Muscle of leg (tissue), 11 donors: ENCODE data around the gene ORM1. TPM values are rescaled to one million over a fixed set of nuclear protein-coding genes. Genes with fewer than 3 reads are reported as not detected.

Experiments
- DNase-seq: peaks from one replicate; pipeline ENCODE4 v3.0.0; 2013
- H3K27ac ChIP-seq: one replicate; pipeline ENCODE4 v1.5.1; 2013; ENCODE audit warnings: mild to moderate bottlenecking, low read length, control low read depth
- H3K27me3 ChIP-seq: one replicate; pipeline ENCODE4 v1.6.1; 2013; ENCODE audit warnings: low read length; ENCODE audit not compliant: control insufficient read depth, insufficient read depth
- H3K36me3 ChIP-seq: one replicate; pipeline ENCODE4 v1.6.1; 2013; ENCODE audit warnings: low read length; ENCODE audit not compliant: control insufficient read depth, insufficient read depth
- H3K4me1 ChIP-seq: one replicate; pipeline ENCODE4 v1.6.1; 2013; ENCODE audit warnings: low read length; ENCODE audit not compliant: control insufficient read depth, insufficient read depth
- H3K4me3 ChIP-seq: one replicate; pipeline ENCODE4 v1.5.1; 2013; ENCODE audit warnings: low read length, control low read depth
- H3K9me3 ChIP-seq: replicated peaks from 2 replicates; pipeline ENCODE4 v1.6.1; 2013; ENCODE audit warnings: low read depth, low read length; ENCODE audit not compliant: control insufficient read depth
- WGBS: methylation state at CpG from one replicate; pipeline ENCODE4 v1.1.5; 2013; ENCODE audit warnings: missing lambda C conversion rate; ENCODE audit not compliant: insufficient coverage; 5-methylcytosine and 5-hydroxymethylcytosine counted together
- polyA plus RNA-seq, 8 donors: library from polyadenylated mRNA; unstranded; fragments of 120-200 nt; gene quantifications; one replicate each; pipeline versions ENCODE4 v1.2.1 to v1.2.3, GENCODE V29; 2013; ENCODE audit warnings: inconsistent platforms in 1 of 8, low replicate concordance in 1 of 8; ENCODE audit not compliant: insufficient read length in 8 of 8, insufficient read depth in 1 of 8
- total RNA-seq: library from RNA; stranded (reverse); fragments of 120-200 nt; gene quantifications from one replicate; pipeline ENCODE4 v1.2.4, GENCODE V29; 2013

Gene ORM1
- total and polyA plus RNA-seq, 9 donors, result 0.25 to 2.6 (median 0.62) TPM

GRCh38 chr9:114343471-114344187, 20.7 kb downstream of the ORM1 start:
- Histone ChIP-seq H3K36me3 (peaks cover 83% of the 10 kb centered on the region), H3K27ac (no peak overlapping the region), H3K27me3 (no peaks in the 10 kb centered on the region), H3K4me1 (no peaks in the 10 kb centered on the region), H3K9me3 (no peaks in the 10 kb centered on the region), H3K4me3 (no peak overlapping the region)
- no peak for DNase-seq
- whole genome bisulfite sequencing, result 93% methylated on average over 5 of the region's 9 CpGs

- 83% methylated on average over 4 of the region's 11 CpGs for WGBS
- no peak for DNase-seq
- H3K27me3 ChIP-seq, result no peaks in the 10 kb centered on the region
- H3K9me3 ChIP-seq, result no peaks in the 10 kb centered on the region
- H3K4me3 ChIP-seq, result no peak overlapping the region
- no peaks in the 10 kb centered on the region for H3K4me1 ChIP-seq
- peaks cover 83% of the 10 kb centered on the region for H3K36me3 ChIP-seq
- no peak overlapping the region for H3K27ac ChIP-seq
These were observed 21.3 kb downstream of the ORM1 start for GRCh38 chr9:114344188-114344566.

- Histone ChIP-seq H3K9me3 (no peaks in the 10 kb centered on the region), H3K4me3 (no peak overlapping the region), H3K36me3 (peaks cover 83% of the 10 kb centered on the region), H3K27ac (no peak overlapping the region), H3K4me1 (no peaks in the 10 kb centered on the region), H3K27me3 (no peaks in the 10 kb centered on the region)
- DNase-seq, result no peak
- no CpG with 5 or more reads among the region's 3 CpGs for WGBS
These were observed 21.8 kb downstream of the ORM1 start for GRCh38 chr9:114344692-114345091.

GRCh38 chr9:114345493-114346065, 22.7 kb downstream of the ORM1 start:
- H3K4me3 ChIP-seq, result no peak overlapping the region
- 83% methylated on average over 3 of the region's 7 CpGs for WGBS
- no peak for DNase-seq
- H3K27me3 ChIP-seq, result no peaks in the 10 kb centered on the region
- no peak overlapping the region for H3K27ac ChIP-seq
- peaks cover 83% of the 10 kb centered on the region for H3K36me3 ChIP-seq
- no peaks in the 10 kb centered on the region for H3K4me1 ChIP-seq
- H3K9me3 ChIP-seq, result no peaks in the 10 kb centered on the region

GRCh38 chr9:114346146-114346545, 23.2 kb downstream of the ORM1 start:
- H3K27me3 ChIP-seq, result no peaks in the 10 kb centered on the region
- H3K4me1 ChIP-seq, result no peaks in the 10 kb centered on the region
- peaks cover 82% of the 10 kb centered on the region for H3K36me3 ChIP-seq
- no peak overlapping the region for H3K4me3 ChIP-seq
- H3K9me3 ChIP-seq, result no peaks in the 10 kb centered on the region
- WGBS, result 84% methylated on average over 6 of the region's 11 CpGs
- DNase-seq, result no peak
- H3K27ac ChIP-seq, result no peak overlapping the region

- 80% methylated on average over 12 of the region's 15 CpGs for WGBS
- H3K27me3 ChIP-seq, result no peaks in the 10 kb centered on the region
- no peak for DNase-seq
- no peaks in the 10 kb centered on the region for H3K9me3 ChIP-seq
- no peak overlapping the region for H3K27ac ChIP-seq
- H3K4me3 ChIP-seq, result no peak overlapping the region
- H3K4me1 ChIP-seq, result no peaks in the 10 kb centered on the region
- H3K36me3 ChIP-seq, result peaks cover 73% of the 10 kb centered on the region
These were observed 24.8 kb downstream of the ORM1 start for GRCh38 chr9:114347675-114348074.

GRCh38 chr9:114348261-114348905, 25.5 kb downstream of the ORM1 start:
- no peak overlapping the region for H3K27ac ChIP-seq
- H3K36me3 ChIP-seq, result peaks cover 67% of the 10 kb centered on the region
- no peak overlapping the region for H3K4me3 ChIP-seq
- no peak for DNase-seq
- no peaks in the 10 kb centered on the region for H3K9me3 ChIP-seq
- 79% methylated on average over 10 of the region's 12 CpGs for WGBS
- H3K27me3 ChIP-seq, result no peaks in the 10 kb centered on the region
- H3K4me1 ChIP-seq, result no peaks in the 10 kb centered on the region

GRCh38 chr9:114348906-114349482, 26.1 kb downstream of the ORM1 start:
- H3K36me3 ChIP-seq, result peaks cover 61% of the 10 kb centered on the region
- WGBS, result 50% methylated on average over 7 of the region's 9 CpGs
- no peaks in the 10 kb centered on the region for H3K4me1 ChIP-seq
- no peak overlapping the region for H3K4me3 ChIP-seq
- DNase-seq, result no peak
- no peak overlapping the region for H3K27ac ChIP-seq
- no peaks in the 10 kb centered on the region for H3K9me3 ChIP-seq
- no peaks in the 10 kb centered on the region for H3K27me3 ChIP-seq

- peaks cover 57% of the 10 kb centered on the region for H3K36me3 ChIP-seq
- H3K27me3 ChIP-seq, result no peaks in the 10 kb centered on the region
- no peak for DNase-seq
- H3K4me3 ChIP-seq, result no peak overlapping the region
- 79% methylated on average over 5 of the region's 10 CpGs for WGBS
- no peak overlapping the region for H3K27ac ChIP-seq
- no peaks in the 10 kb centered on the region for H3K9me3 ChIP-seq
- no peaks in the 10 kb centered on the region for H3K4me1 ChIP-seq
These were observed 27.0 kb downstream of the ORM1 start for GRCh38 chr9:114349713-114350480.
